Suprapubic skin (tissue), 4 donors: ENCODE data around the gene DRC3.

Experiments
- EP300 ChIP-seq: sonication (generic); formaldehyde crosslinking; IDR thresholded peaks from one replicate; pipeline ENCODE4 v1.6.1; 2017; ENCODE audit warnings: antibody characterized with exemption
- POLR2A ChIP-seq, 2 donors: fragments of 450-650 bp; IDR thresholded peaks; one replicate each; pipeline ENCODE4 v1.6.1; 2017; ENCODE audit warnings: antibody characterized with exemption in 2 of 2, mild to moderate bottlenecking in 2 of 2, moderate library complexity in 2 of 2
- POLR2AphosphoS5 ChIP-seq, 3 donors: sonication (generic); formaldehyde crosslinking; IDR thresholded peaks; one replicate each; pipeline ENCODE4 v1.6.1; 2017; ENCODE audit warnings: antibody characterized with exemption in 3 of 3
- TF ChIP-seq, protein P1 (sequence below), 2 donors: fragments of 200-600 bp in 1 of 2; fragments of 450-650 bp in 1 of 2; sonication (generic) in 1 of 2; IDR thresholded peaks; one replicate each; pipeline ENCODE4 v1.5.1; 2016 to 2019; ENCODE audit warnings: antibody characterized with exemption in 2 of 2, mild to moderate bottlenecking in 1 of 2, moderate library complexity in 1 of 2

DNA sequence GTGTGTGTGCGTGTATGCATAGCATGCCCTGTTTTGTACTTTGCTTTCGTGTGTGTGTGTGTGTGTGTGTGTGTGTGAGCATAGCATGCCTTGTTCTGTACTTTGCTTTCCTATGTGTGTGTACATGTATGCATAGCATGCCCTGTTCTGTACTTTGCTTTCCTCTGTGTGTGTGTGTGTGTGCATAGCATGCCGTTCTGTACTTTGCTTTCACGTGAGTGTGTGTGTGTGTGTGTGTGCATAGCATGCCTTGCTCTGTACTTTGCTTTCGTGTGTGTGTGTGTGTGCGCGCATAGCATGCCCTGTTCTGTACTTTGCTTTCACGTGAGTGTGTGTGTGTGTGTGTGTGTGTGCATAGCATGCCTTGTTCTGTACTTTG lies 27.4 kb downstream of the DRC3 start:
- TF ChIP-seq POLR2A (IDR thresholded peaks at IDR 0.05) (no peak), EP300 (no peak), POLR2AphosphoS5 (IDR thresholded peaks at IDR 0.05) (no peak)
- TF ChIP-seq, protein P1, sequence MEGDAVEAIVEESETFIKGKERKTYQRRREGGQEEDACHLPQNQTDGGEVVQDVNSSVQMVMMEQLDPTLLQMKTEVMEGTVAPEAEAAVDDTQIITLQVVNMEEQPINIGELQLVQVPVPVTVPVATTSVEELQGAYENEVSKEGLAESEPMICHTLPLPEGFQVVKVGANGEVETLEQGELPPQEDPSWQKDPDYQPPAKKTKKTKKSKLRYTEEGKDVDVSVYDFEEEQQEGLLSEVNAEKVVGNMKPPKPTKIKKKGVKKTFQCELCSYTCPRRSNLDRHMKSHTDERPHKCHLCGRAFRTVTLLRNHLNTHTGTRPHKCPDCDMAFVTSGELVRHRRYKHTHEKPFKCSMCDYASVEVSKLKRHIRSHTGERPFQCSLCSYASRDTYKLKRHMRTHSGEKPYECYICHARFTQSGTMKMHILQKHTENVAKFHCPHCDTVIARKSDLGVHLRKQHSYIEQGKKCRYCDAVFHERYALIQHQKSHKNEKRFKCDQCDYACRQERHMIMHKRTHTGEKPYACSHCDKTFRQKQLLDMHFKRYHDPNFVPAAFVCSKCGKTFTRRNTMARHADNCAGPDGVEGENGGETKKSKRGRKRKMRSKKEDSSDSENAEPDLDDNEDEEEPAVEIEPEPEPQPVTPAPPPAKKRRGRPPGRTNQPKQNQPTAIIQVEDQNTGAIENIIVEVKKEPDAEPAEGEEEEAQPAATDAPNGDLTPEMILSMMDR (IDR thresholded peaks at IDR 0.05), result no peak
